ENCODE results near the gene TRPM5. TPM values are rescaled to one million over a fixed set of nuclear protein-coding genes. Genes with fewer than 3 reads are reported as not detected.

Gene TRPM5
- total and polyA plus RNA-seq, 3 donors from 2014 or later: 0.46 to 1.1 (median 0.94) TPM

GRCh38 chr11:2462986-2463765, 18.9 kb upstream of the TRPM5 start:
- Histone ChIP-seq H3K27me3 (no peaks in the 10 kb centered on the region), H3K4me3 (no peak overlapping the region), H3K36me3 (ENCODE audit: low read depth, missing control alignments) (no peaks in the 10 kb centered on the region), H3K27ac (peak overlapping the region in 1 of 2 donors; percentile 68), H3K9me3 (no peaks in the 10 kb centered on the region), H3K4me1 (peaks cover 45% of the 10 kb centered on the region)
- WGBS, 2 donors: 63 to 67% methylated on average over 1 to 23 of the region's 24 CpGs
- TF ChIP-seq CTCF (IDR thresholded peaks at IDR 0.05): no peak
- TF ChIP-seq POLR2A (IDR thresholded peaks at IDR 0.05): no peak
- intact Hi-C loops (cut with DNase I; ENCODE audit: low total_unique reads): no loop called here
- peak; percentile 91 for DNase-seq

- H3K9me3 ChIP-seq: no peaks in the 10 kb centered on the region
Measured at GRCh38 chr11:2462543-2462985, 18.2 kb upstream of the TRPM5 start.

GRCh38 chr11:2461956-2462542, 17.7 kb upstream of the TRPM5 start:
- H3K4me3 ChIP-seq: no peak overlapping the region
- H3K27me3 ChIP-seq: no peaks in the 10 kb centered on the region
- WGBS, 2 donors: 96 to 97% methylated on average over 11 to 14 of the region's 14 CpGs
- intact Hi-C loops (cut with DNase I; ENCODE audit: low total_unique reads): no loop called here
- no peaks in the 10 kb centered on the region for H3K36me3 ChIP-seq (ENCODE audit: low read depth, missing control alignments)
- H3K4me1 ChIP-seq: peaks cover 45% of the 10 kb centered on the region
- TF ChIP-seq POLR2A (IDR thresholded peaks at IDR 0.05) (no peak), CTCF (IDR thresholded peaks at IDR 0.05) (no peak)
- no peak for DNase-seq
- H3K27ac ChIP-seq: peak overlapping the region in 1 of 2 donors; percentile 68
- no peaks in the 10 kb centered on the region for H3K9me3 ChIP-seq

More at GRCh38 chr11:2462543-2462985, 18.2 kb upstream of the TRPM5 start:
- no peaks in the 10 kb centered on the region for H3K27me3 ChIP-seq
- WGBS, 2 donors: 85 to 89% methylated on average over 8 of the region's 8 CpGs
- H3K27ac ChIP-seq: peak overlapping the region in 1 of 2 donors; percentile 68
- intact Hi-C loops (cut with DNase I; ENCODE audit: low total_unique reads): no loop called here
- no peak for TF ChIP-seq POLR2A (IDR thresholded peaks at IDR 0.05)
- no peak for TF ChIP-seq CTCF (IDR thresholded peaks at IDR 0.05)
- no peak overlapping the region for H3K4me3 ChIP-seq
- peaks cover 45% of the 10 kb centered on the region for H3K4me1 ChIP-seq
- H3K36me3 ChIP-seq (ENCODE audit: low read depth, missing control alignments): no peaks in the 10 kb centered on the region
- DNase-seq: peak; percentile 12

GRCh38 chr11:2461253-2461955, 17.1 kb upstream of the TRPM5 start:
- H3K36me3 ChIP-seq (ENCODE audit: low read depth, missing control alignments): no peaks in the 10 kb centered on the region
- intact Hi-C loops (cut with DNase I; ENCODE audit: low total_unique reads): no loop called here
- peak; percentile 72 for DNase-seq
- TF ChIP-seq CTCF (IDR thresholded peaks at IDR 0.05) (no peak), POLR2A (IDR thresholded peaks at IDR 0.05) (no peak)
- H3K4me1 ChIP-seq: peaks cover 45% of the 10 kb centered on the region
- H3K9me3 ChIP-seq: no peaks in the 10 kb centered on the region
- H3K4me3 ChIP-seq: no peak overlapping the region
- WGBS, 2 donors: 78 to 86% methylated on average over 12 to 17 of the region's 17 CpGs
- H3K27ac ChIP-seq: peak overlapping the region in 1 of 2 donors; percentile 68
- no peaks in the 10 kb centered on the region for H3K27me3 ChIP-seq

Measured in testis (tissue), 3 donors.